K562 treated with DMSO at 1 percent for 12 hours (cell line): Measurements from ENCODE around the gene ZRANB2. TPM values are rescaled to one million over a fixed set of nuclear protein-coding genes. Genes with fewer than 3 reads are reported as not detected.

ENCODE experiments used
- total RNA-seq: library from RNA; unstranded; fragments of 300-600 nt; gene quantifications from 2 replicates; pipeline ENCODE4 v1.2.3, GENCODE V29; 2022; ENCODE audit not compliant: insufficient read depth

ZRANB2 gene
- total RNA-seq, result 31.5 and 79.7 TPM in 2 replicates

GRCh38 chr1:71080739-71081696 is at the start of gene ZRANB2:
ZRANB2 (minus strand) TSS chr1:71081035; CDS start chr1:71080995, 40 bp downstream.

GRCh38 chr1:71047635-71048607 is 32.9 kb downstream of the ZRANB2 start, which contains the start of gene PTGER3:
PTGER3 (minus strand) TSS chr1:71047816; CDS start chr1:71047577, 239 bp downstream.

Other genes with a start within 250 kb of the ZRANB2 start
- 12.4 and 21.1 TPM in 2 replicates for gene PTGER3, start 33.2 kb downstream of the ZRANB2 start, total RNA-seq